Measurements from ENCODE around the gene ITGAD.

The ITGAD gene

GRCh38 chr16:31393056-31393455 lies at the start of gene ITGAD:
TSS of gene ITGAD (plus strand) at chr16:31393335. CDS start at chr16:31393361, 26 bp downstream.
- no peak for DNase-seq (ENCODE audit: low read depth, low spot score)

- DNase-seq (ENCODE audit: low read depth, low spot score), result no peak
Observed at GRCh38 chr16:31344712-31345111, 48.4 kb upstream of the ITGAD start.

DNA sequence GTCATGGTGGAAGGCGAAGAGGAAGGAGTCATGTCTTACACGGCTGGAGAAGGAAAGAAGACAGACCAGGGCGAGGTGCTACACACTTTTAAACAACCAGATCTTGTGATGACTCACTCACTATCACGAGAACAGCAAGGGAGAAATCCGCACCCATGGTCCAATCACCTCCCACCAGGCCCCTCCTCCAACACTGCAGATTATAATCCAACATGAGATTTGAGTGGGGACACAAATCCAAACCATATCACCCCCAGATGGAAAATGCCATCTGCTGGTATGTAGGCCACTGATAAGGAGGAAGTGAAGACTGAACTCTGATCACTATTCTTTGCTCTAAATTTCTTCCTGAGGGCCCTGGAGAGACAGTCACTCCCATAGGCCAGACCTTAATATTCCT lies 45.7 kb upstream of the ITGAD start:
- DNase-seq (ENCODE audit: low read depth, low spot score), result no peak

- DNase-seq (ENCODE audit: low read depth, low spot score), result no peak
Observed at GRCh38 chr16:31348579-31348978, 44.6 kb upstream of the ITGAD start.

DNA sequence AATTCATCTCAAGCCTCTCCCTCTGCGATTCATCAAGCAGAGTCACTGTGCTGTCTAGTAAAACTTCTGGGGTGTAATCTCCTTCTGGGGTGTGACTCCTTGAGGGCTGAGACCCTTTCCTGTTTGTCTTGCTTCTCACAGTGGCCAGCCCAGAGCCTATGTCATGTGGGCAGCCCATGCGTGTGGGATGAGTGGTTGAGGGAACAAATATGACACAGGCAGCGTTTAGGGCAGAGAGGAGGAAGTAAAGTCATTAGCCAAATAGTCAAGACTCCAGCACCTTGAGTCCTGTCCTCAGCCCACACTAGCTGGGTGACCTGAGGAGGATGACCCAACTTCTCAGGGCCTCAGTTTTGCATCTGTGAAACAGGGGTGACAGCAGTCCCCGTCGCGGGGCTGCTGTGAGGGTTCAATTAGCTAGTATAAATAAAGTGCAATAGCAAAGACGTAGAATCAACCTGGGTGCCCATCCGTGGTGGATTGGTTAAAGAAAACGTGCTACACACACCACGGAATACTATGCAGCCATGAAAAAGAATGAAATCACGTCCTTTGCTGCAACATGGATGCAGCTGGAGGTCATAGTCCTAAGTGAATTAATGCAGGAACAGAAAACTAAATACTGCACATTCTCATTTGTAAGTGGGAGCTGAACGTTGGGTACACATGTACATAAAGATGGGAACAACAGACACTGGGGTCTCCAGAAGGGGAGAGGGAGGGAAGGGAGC lies 42.7 kb upstream of the ITGAD start:
- no peak for DNase-seq (ENCODE audit: low read depth, low spot score)

DNA sequence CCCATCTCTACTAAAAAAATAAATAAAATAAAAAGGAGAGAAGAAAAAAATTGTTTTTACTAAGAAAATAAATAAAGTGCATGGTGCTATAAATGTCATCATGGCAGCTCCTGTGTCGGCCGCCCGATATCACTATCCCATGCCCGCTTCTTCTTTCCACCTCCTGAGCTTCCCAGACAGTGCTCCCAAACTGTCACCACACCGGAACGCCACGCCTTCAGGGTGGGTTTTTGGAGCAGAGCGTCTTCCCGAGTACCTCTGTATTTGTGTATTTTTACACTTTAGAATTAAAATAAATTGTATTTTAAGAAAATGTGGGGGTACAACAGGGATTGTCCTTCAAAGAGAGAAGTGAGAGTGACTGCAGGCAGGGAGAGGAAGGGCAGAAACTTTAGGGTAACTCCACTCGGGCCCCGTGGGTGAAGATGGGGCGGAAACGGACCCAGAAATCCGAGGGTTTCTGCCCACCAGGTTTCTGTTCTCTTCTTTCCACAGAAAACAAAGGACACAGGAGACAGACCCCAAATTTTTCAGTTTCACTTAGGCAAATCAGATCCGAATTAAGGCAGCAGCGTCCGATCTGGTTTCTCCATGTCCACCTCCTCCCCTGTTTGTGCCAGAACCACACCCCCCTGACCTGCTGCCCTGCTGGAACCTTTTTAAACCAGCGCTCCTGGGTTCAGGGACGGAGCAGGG lies 41.7 kb upstream of the ITGAD start:
- no peak for DNase-seq (ENCODE audit: low read depth, low spot score)

DNA sequence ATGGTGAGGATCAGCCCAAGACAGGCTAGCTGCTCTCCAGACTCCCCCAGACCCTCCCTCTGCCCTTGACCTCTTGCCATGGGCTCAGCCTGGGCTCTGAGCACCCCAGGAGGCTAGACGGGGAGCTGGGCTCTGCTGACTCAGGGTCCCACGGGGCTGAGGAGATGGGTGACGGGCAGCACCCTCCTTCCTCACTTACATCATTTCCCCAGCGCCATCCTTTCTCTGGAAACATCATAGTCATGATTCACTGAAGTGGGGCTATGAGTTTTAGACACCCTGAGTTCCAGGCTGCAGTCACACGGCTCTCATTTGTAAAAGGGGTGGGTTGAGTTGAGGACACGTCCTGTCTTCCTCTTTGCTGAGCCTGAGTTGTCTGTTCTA lies 41.2 kb upstream of the ITGAD start:
- no peak for DNase-seq (ENCODE audit: low read depth, low spot score)

- no peak for DNase-seq (ENCODE audit: low read depth, low spot score)
Observed at GRCh38 chr16:31352376-31353115, 40.6 kb upstream of the ITGAD start.

DNA sequence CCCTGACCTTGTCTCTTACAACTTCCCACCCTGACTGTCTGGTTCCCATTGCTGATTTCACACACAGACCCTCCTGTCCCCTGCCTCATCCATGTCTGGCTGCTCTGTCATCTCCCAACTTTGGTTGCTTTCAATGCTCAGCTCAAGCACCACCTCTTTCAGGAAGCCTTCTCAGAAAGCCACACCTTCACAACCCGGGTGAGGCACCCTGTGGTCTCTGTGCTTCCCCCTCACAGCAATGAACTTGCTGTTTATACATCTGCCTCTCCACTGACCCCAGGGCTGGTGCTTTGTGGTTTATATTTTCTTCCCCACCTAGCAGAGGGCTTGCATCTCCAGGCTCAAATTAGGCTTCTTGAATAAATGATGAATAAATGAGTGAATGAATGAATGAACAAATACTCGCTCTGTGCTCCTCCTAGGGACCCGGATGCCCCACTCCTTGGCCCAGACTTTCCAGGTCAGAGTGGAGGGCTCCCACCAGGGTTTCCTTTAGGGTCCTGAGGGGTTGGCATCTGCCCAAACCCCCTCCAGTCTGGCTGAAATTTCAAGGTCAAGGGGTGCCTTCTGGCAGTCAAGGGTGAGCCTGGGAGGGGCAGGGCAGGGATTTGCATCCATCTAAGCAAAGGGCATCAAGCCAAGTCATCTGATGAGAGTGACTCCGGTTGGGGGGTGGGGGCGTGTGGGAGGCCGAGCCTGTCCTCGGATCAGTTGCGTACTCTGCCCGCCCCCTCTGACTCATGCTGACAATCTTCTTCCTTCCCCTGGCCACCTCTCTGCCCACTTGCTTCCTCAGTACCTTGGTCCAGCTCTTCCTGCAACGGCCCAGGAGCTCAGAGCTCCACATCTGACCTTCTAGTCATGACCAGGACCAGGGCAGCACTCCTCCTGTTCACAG lies 38.5 kb upstream of the ITGAD start, which contains the start of gene ITGAX:
Gene ITGAX, plus strand, starts transcription at position 783 of the 898 bp plus-strand sequence. Its CDS starts 79 bp downstream, at position 862.
- DNase-seq (ENCODE audit: low read depth, low spot score), result peak; percentile 13

DNA sequence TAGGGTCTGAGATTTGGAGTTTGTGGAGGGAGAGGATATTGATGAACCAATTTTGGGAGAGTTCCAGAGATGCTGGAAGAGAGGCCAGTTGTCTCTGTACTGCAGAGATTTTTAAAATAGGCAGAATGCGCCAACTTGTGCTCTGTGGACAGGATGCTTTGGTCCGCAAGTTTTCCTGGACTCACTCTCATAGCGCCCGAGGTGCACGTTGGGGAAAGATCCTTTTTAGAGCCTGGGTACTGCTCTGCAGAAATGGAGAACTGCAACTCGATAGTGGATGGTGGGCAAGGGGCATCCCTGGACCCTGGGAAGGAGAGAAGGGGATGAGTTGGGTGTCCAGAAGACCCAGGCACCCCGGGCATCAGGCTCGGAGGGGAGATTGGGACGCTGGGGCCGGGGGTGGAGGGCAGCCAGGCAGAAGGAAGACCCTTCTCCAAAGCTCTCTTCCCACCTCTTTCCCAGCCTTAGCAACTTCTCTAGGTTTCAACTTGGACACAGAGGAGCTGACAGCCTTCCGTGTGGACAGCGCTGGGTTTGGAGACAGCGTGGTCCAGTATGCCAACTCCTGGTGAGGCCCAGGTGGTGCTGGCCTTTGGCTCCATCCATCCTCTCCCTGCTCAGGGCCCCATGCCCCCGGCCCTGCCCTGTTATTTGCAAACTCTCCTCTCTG lies 37.6 kb upstream of the ITGAD start:
- DNase-seq (ENCODE audit: low read depth, low spot score), result no peak

- no peak for DNase-seq (ENCODE audit: low read depth, low spot score)
Observed at GRCh38 chr16:31356566-31357323, 36.4 kb upstream of the ITGAD start.

DNA sequence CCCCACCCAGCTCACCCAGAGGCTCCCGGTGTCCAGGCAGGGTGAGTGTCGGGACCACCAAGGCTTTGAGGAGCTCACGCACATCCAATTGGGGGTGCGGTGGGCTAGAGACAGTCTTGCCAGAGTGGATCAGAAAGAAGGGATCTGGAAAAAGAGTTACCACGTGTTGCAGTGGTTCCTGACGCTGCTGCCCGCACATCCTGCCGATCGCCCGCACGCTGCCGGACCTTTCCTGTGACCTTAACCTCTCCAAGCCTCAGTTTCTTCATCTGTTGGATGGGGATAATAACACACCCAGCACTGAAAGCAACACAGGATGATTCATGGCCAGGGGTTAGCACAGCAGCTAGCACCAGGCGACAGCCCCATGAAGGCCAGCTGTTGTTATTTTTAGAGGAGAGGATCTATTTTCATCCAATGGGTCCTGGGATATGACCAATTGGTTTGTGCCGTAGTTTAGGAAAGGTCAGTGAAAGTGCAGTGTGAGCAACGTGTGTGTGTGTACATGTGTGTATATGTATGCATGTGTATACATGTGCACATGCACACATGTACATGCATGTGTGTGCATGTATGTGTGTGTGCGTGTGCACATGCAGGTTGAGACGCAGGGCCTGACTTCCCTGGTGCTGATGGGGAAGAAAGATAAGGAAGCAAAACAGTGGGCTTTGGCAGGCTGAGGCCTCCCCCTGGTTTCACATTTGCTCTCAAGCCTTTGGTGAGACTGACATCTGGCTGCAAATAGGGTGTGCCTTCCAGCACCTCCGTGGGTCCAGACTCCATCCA lies 35.6 kb upstream of the ITGAD start:
- no peak for DNase-seq (ENCODE audit: low read depth, low spot score)

GRCh38 chr16:31360251-31360650 lies 32.9 kb upstream of the ITGAD start:
- no peak for DNase-seq (ENCODE audit: low read depth, low spot score)

- DNase-seq (ENCODE audit: low read depth, low spot score), result no peak
Observed at GRCh38 chr16:31361201-31362110, 31.7 kb upstream of the ITGAD start.

DNA sequence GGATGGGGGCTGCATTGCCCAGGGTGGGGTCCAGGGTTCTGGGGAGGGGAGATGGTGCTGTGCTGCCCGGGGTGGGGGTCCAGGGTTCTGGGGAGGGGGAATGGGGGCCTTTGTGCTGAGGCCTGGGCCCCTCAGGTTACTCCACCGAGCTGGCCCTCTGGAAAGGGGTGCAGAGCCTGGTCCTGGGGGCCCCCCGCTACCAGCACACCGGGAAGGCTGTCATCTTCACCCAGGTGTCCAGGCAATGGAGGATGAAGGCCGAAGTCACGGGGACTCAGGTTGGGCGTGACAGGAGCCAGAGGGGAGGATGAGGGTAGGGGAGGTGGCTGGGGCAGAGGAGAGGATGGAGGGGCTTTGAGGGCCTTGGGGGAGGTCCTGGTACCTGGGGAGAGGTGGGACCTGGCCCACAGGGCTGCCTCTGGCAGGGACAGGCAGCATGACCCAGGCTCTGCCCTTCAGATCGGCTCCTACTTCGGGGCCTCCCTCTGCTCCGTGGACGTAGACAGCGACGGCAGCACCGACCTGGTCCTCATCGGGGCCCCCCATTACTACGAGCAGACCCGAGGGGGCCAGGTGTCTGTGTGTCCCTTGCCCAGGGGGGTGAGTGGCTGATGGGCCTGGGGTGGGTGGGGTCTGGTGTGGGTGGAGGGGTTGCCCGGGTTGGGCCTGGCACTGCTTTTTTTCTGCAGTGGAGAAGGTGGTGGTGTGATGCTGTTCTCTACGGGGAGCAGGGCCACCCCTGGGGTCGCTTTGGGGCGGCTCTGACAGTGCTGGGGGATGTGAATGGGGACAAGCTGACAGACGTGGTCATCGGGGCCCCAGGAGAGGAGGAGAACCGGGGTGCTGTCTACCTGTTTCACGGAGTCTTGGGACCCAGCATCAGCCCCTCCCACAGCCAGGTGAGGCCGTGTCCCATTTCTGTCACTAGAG lies 30.4 kb upstream of the ITGAD start:
- no peak for DNase-seq (ENCODE audit: low read depth, low spot score)

- no peak for DNase-seq (ENCODE audit: low read depth, low spot score)
Observed at GRCh38 chr16:31363721-31364120, 29.4 kb upstream of the ITGAD start.

- DNase-seq (ENCODE audit: low read depth, low spot score), result no peak
Observed at GRCh38 chr16:31364421-31364820, 28.7 kb upstream of the ITGAD start.

All from activated naive CD8-positive, alpha-beta T cell treated with anti-CD3 and anti-CD28 coated beads, Interleukin-2, amount 50 U/mL, for 16 hours (primary cell).